ENCODE measurements around the gene LEKR1.
"Not testable (repeated sequence)": the region's sequence is repeated elsewhere in the genome, so short reads cannot be mapped to it uniquely, and the experiment has no call there.

Gene LEKR1

GRCh38 chr3:156808025-156808424 lies 18.1 kb upstream of the LEKR1 start:
- DNase-seq, result no peak

DNA sequence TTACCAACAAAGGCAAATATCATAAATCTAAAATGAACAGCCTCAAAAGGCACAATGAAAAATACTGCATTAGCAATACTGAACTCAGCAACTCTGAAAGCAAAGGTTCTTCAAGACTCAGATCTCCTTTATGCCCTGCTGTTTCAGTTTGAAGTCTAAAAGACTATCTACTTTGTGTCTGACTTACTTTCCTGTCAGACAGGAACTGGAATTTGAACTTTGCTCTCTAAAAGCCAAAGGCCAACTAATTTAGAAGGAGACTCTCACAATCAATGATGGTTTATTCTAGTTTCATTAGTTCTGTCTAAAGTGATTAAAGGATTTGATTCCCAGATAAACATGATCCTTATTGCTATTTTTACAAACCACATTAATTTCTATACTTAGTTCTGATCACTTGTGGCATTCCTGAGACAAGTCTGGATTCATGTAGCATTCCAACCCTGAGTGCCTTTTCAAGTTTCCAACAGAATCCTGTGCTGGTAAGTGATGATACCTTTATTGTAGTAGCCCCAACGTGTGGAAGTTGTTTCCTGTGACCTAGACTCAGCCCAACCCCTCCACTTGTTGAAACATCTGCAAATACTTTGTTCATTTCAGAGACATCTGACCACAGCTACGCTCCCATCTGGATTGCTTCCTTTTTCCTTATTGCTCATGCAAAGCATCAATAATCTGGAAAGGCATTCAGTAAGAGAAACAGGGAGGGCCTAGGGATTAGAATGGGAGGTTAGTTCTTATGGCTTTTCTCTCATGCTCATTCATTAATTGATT lies 14.9 kb upstream of the LEKR1 start:
- no peak for DNase-seq

DNA sequence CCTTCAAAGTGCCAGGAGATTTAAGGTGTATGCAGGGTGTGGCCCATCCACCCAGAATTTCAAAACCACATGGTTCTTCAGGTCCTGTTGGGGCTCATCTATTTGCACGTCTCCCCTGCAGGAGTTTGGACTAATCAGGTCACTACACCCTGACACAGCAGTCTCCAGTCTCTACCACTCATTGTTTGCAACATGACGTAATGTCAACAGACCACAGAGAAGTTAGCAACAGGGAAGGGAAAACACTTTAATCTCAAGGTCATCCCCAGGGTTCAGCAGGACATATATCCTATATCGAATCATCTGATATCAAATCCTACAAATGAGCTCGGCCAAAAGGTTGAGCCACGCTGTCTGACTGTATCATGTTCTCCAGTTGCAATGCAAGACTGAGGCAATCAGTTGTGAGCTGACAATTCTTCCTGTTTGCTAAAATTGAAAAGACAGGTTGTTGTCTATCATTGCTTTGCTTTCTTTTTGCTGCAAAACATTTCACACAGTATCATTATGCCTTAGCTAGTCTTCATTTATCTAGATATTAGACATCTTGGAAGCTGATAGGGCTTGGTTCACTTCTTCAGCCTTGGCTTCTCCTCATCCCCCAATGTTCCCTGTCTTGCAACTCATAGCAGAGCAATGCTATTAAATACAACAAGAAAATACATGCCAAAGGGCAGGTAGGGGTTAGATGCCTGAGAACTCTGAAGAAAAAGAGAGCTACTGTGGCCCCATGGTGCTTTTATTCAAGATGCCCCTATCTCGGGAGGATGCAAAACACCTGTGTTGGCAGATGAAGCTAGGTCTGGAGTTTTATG lies 13.4 kb upstream of the LEKR1 start:
- DNase-seq, result peak; percentile 64

DNA sequence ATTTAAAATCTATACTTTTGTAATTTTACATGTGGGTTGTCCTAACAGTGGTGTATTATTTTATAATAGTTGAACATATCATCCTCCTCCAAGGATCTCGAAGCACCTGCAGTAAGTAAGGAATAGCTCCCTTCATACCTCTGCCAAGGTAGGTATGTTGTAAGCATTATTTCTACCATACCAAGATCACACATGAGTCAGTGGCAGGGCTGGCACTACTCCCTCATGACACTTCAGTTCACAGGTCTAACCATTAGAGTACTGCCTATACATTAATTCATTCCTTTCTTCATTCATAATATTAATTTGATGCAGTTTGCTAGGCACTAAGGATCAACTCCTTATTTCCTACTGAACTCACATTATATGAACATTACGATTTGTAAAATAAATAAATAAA lies 11.9 kb upstream of the LEKR1 start:
- DNase-seq, result no peak

DNA sequence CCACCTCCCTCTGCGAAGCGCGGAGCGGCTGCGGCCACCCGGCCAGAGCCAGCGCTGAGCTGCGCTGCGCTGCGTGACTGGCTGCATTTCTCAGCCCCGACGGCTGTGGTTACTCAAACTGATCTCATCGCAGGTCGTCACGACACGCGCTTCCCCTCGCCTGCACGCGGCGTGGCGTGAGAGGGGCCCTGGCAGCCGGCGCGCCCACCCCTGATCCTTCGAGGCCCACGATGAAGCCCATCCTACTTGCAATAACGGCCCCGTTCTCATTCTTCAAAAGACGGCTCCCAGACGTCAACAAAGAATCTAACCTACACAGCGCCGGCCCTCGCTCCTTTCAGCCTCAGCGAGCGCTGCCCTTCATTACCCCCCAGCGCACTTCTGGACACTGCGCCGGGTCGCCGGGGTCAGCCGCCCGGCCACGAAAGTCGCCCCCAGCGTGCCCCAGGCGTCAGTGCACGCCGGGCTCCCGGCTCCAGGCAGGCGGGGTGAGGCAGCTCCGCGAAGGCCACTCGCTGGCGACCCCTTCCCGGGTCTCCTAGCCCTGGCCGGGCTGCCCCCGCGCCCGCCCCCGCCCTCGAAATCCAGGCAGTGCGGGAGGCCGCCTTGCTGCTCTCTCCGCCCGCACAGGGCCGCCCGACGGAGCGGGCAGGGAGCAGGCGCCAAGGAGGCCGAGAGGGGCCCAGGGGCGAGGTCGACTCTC lies 9.9 kb upstream of the LEKR1 start:
- DNase-seq, result peak; percentile 42

DNA sequence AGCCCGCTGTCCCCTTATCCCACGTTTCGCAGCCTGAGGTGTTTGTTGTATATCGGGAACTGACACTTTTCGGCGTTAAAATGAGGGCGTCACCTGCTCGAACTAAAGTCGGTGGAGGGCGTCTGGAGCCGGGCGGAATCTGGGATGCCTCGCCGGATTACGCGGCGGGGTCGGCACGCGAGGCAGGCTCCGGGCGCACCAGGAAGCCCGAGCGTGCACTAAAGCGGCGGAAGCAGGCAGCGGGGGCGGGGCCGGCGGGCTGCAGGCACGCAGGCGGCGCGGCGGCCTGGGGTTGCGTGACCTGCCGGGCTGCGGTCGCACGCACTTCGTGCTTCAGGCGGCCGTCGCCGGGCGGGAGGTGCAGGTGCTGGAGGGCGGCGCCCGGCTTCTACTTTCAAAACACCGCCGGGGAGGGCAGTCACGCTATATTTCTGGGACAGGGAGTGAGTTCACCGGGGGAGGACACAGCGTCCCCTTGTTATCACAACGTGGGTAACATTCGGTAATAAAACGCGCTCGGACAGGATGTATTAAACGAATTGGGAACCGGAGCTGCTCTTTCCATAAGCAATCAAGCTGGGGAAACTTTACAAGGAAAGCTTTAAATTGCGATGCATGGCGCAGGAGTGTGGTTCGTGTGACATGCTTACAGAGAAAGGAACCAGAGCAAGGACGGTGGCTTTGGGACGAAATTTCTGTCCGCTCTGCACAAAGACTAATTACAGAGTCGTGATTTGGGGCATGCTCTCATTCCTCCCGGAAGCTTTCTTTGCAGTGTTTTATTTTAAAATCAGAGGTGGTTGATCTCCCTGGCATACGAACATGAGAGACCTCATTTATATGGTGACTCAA lies 9.1 kb upstream of the LEKR1 start:
- peak; percentile 88 for DNase-seq

GRCh38 chr3:156817646-156818272 lies 8.4 kb upstream of the LEKR1 start:
- peak; percentile 21 for DNase-seq

- no peak for DNase-seq
Observed at GRCh38 chr3:156818273-156818651, 7.9 kb upstream of the LEKR1 start.

DNA sequence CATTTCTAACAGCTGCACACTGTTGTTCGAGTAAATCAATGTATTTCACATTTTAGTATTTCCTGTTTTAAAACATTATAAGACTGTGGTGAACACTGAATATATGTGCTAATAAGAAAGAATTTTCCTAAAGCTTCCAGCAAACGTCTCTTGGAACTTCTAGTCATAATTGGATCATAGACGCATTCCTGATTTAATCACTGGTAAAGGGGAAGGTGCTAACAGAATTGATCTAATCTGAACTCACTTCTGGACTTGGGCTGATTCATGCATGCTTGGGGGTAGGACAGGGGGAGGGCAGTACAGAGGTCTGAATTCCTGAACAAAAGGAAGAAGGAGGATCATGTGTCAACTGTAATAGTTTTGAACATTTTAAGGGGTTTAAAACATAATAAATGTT lies 7.3 kb upstream of the LEKR1 start:
- DNase-seq, result no peak

- DNase-seq, result peak; percentile 18
Observed at GRCh38 chr3:156819842-156820691, 6.1 kb upstream of the LEKR1 start.

- peak; percentile 18 for DNase-seq
Observed at GRCh38 chr3:156820692-156821080, 5.5 kb upstream of the LEKR1 start.

- DNase-seq, result not testable (repeated sequence)
Observed at GRCh38 chr3:156822626-156823260, 3.4 kb upstream of the LEKR1 start.

GRCh38 chr3:156825795-156826143 lies 384 bp upstream of the LEKR1 start:
- DNase-seq, result no peak

DNA sequence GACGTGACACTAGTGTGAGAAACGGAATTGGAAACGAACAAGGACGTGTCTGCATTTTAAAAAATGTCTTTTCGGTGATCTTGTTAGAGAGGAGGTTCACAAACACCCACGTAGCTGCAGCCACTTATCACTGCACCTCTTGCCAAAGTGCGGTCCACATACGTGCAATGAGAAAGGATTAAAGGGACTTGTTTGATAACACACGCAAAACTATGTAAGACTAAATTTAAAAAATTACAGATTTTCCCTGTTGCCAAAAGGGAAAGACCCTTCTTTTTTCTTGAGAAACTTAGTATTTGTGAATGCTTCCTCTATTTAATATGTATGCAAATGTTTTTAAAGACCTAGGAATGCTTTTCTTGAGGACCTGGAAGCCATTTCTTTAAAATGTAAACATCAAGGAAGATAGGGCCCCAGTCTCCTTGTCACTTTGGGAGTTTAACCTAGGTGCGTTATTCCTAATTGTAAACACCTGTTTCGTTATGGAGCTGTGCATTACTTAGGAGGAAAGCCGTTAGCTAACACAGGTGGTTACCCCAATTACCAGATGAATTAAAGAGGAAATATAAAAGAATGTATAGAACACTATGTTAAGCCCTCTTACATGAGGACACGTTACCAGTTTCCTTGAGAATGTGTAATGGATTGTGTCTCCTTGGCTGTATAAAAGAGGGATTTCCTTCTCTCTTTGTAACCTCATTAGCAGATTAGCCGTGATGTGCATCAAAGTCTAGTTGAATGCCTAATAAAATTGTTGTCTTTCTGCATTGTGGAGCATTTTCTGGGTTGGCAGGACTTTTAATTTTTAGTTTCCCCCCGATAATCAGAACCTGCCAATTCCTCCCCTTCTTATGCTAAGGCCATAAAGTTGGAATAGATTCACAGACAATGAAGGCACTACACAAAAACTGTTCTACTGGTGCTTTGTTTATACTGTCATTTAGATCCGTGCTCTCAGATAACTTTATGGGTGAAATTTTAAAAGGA lies 1.0 kb downstream of the LEKR1 start:
- peak; percentile 46 for DNase-seq

DNA sequence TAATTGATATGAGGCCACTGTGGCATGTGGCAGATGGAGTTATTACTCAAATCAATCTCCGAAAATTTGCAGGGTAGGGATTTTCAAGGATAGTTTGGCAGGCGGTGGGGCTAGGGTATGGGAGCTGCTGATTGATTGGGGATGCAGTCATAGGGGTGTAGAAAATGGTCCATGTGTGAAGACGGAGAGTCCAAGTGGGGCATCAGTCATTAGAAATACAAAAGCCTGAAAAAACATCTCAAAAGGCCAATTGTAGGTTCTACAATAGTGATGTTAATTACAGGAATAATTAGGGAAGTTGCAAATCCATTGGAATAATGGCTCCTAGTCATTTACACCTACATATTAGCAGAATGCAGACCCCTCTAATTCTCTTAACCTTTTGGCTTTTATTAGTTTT lies 4.9 kb downstream of the LEKR1 start:
- no peak for DNase-seq

GRCh38 chr3:156834435-156834834 lies 8.3 kb downstream of the LEKR1 start:
- no peak for DNase-seq

DNA sequence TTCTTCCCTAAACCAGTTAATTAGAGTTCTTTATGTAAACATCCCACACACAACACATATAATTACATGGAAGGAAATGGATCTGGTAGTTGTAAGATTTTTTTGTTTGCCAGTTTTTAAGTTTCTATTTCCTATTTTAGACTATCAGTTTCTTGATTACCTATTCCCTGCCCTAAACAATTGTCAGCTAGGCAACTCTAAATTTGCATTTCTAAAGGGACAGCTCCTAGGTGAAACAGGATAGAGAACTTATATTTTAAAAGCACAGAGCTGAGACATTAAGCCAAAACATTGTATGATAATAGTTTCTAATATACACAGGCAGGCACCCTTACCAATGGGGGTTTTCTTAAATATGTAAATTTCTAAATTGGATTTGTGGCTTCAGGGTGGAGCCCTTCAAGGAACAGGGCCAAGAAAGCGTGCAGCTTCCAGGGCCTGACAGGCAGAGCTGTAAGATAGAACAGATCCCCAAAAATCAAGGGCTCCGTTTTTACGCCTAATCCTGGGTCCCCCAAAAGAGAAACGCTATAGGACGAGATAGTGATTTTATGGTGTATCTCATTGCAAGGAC lies 8.9 kb downstream of the LEKR1 start:
- no peak for DNase-seq

DNA sequence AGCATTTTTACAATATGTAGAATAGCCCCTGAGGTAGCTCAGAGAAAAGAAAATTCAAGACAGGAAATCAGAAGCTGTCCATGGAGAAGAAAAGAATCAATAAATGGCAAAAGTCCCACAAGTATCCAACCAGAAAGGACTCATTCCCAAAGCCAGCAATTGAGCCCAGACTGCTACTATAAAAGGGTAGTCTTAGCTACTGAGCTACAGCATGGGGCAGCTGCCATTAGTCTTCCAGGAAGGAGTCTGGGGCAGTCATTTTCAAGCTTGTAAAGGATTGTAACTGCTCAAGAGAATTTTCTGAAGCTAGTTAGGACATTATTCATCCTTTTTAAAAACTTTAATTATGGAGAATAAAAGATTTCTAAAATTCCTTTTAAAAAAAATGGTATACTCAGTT lies 10.5 kb downstream of the LEKR1 start:
- no peak for DNase-seq

- no peak for DNase-seq
Observed at GRCh38 chr3:156837115-156837514, 11.0 kb downstream of the LEKR1 start.
